Endothelial cell of umbilical vein (primary cell): ENCODE data around the gene RNF4. TPM values are rescaled to one million over a fixed set of nuclear protein-coding genes. Genes with fewer than 3 reads are reported as not detected.

ENCODE experiments used
- BruUV-seq: library from RNA; stranded (reverse); fragments of 400-500 nt; replicated peaks from 2 replicates; lab custom pipeline; 2021; lab: Mats Ljungman, UMichigan
- CTCF ChIA-PET: fragments of 300-600, 350-600 bp; sonication (Branson Sonifier 250); formaldehyde crosslinking; loops from one replicate; lab custom pipeline; 2021; ENCODE audit warnings: antibody characterized with exemption, inconsistent platforms; lab: Charles Lee
- POLR2A ChIA-PET: fragments of 300-600, 350-600 bp; sonication (Branson Sonifier 250); formaldehyde crosslinking; loops from one replicate; lab custom pipeline; 2021; ENCODE audit warnings: antibody characterized with exemption, inconsistent platforms; lab: Charles Lee
- DNase-seq: peaks from one replicate; pipeline ENCODE4 v3.0.0-alpha.2; 2011; ENCODE audit warnings: low read depth, low spot score
- FAIRE-seq: peaks from 2 replicates; lab custom pipeline; 2011; peaks lifted over from hg19 to GRCh38; lab: Jason Lieb, UNC
- H2AFZ ChIP-seq: 2 replicates; pipeline ENCODE4 v1.6.0; 2012; ENCODE audit warnings: low read depth, low read length, control low read depth, inconsistent platforms
- H3K27ac ChIP-seq: 2 replicates; pipeline ENCODE4 v1.5.1; 2011; ENCODE audit warnings: low read depth, mild to moderate bottlenecking, control low read depth, low read length, moderate library complexity; ENCODE audit not compliant: insufficient read depth
- H3K27me3 ChIP-seq, 2 experiments: 2 replicates each; pipeline versions ENCODE4 v1.6.0 to v1.6.1; 2011; ENCODE audit warnings: low read length in 2 of 2, mixed read lengths in 1 of 2; ENCODE audit not compliant: control insufficient read depth in 2 of 2, insufficient read depth in 2 of 2
- H3K36me3 ChIP-seq, 2 experiments: 2 replicates in 1 of 2; 3 replicates in 1 of 2; pipeline ENCODE4 v1.5.1; 2011; ENCODE audit warnings: low read length in 2 of 2, mild to moderate bottlenecking in 1 of 2, moderate library complexity in 1 of 2; ENCODE audit not compliant: control insufficient read depth in 2 of 2, insufficient read depth in 2 of 2; ENCODE audit errors: extremely low read depth in 1 of 2
- H3K4me1 ChIP-seq: 3 replicates; pipeline ENCODE4 v1.5.1; 2011; ENCODE audit warnings: mild to moderate bottlenecking, low read length; ENCODE audit not compliant: control insufficient read depth, insufficient read depth; ENCODE audit errors: extremely low read depth
- H3K4me2 ChIP-seq: 2 replicates; pipeline ENCODE4 v1.6.1; 2011; ENCODE audit warnings: low read length, control low read depth, mixed read lengths; ENCODE audit not compliant: insufficient read depth
- H3K4me3 ChIP-seq, 3 experiments: fragments of 200-600 bp in 1 of 3; sonication (generic), shearing (Covaris generic) in 1 of 3; replicated peaks in 1 of 3; 2 replicates each; pipeline ENCODE4 v1.5.1; 2011 to 2016; ENCODE audit warnings: control low read depth in 3 of 3, low read length in 3 of 3, mild to moderate bottlenecking in 2 of 3, inconsistent platforms in 1 of 3, low read depth in 1 of 3, moderate library complexity in 1 of 3; ENCODE audit not compliant: insufficient read depth in 1 of 3
- H3K79me2 ChIP-seq: 2 replicates; pipeline ENCODE4 v1.6.0; 2012; ENCODE audit warnings: low read length, inconsistent platforms; ENCODE audit not compliant: control insufficient read depth, insufficient read depth
- H3K9ac ChIP-seq: replicated peaks from 2 replicates; pipeline ENCODE3; 2011; ENCODE audit warnings: low read length, control low read depth; ENCODE audit not compliant: insufficient read depth; ENCODE audit errors: extremely low read depth
- H3K9me1 ChIP-seq: replicated peaks from 3 replicates; pipeline ENCODE4 v1.6.0; 2011; ENCODE audit warnings: mild to moderate bottlenecking, low read length; ENCODE audit not compliant: control insufficient read depth, insufficient read depth; ENCODE audit errors: extremely low read depth
- H3K9me3 ChIP-seq: replicated peaks from 2 replicates; pipeline ENCODE4 v1.5.1; 2012; ENCODE audit warnings: low read length, inconsistent platforms; ENCODE audit not compliant: control insufficient read depth, insufficient read depth
- H4K20me1 ChIP-seq: replicated peaks from 2 replicates; pipeline ENCODE3; 2011; ENCODE audit warnings: mild to moderate bottlenecking, low read length; ENCODE audit not compliant: control insufficient read depth, insufficient read depth; ENCODE audit errors: extremely low read depth
- CTCF ChIP-seq, 2 donors: IDR thresholded peaks; 1 replicate in 1 of 2; 2 replicates in 1 of 2; pipeline ENCODE4 v1.5.1; 2011; ENCODE audit warnings: low read length in 2 of 2, mild to moderate bottlenecking in 2 of 2, moderate library complexity in 2 of 2, control low read depth in 1 of 2, inconsistent platforms in 1 of 2, low read depth in 1 of 2; ENCODE audit not compliant: insufficient read depth in 1 of 2; ENCODE audit errors: extremely low read depth in 1 of 2
- EZH2 ChIP-seq: IDR thresholded peaks from 2 replicates; pipeline ENCODE4 v1.6.1; 2012; ENCODE audit warnings: borderline replicate concordance, low read depth, mild to moderate bottlenecking, moderate library complexity, low read length, inconsistent platforms; ENCODE audit not compliant: severe bottlenecking
- FOS ChIP-seq: IDR thresholded peaks from 2 replicates; pipeline ENCODE4 v1.6.1; 2011; ENCODE audit warnings: mild to moderate bottlenecking, low read length, moderate library complexity, borderline replicate concordance; ENCODE audit not compliant: insufficient read depth
- GATA2 ChIP-seq: IDR thresholded peaks from 2 replicates; pipeline ENCODE4 v1.7.0; 2011; ENCODE audit warnings: low read depth, mild to moderate bottlenecking, moderate library complexity, mixed read lengths, low read length; ENCODE audit not compliant: insufficient read length, insufficient read depth
- JUN ChIP-seq: IDR thresholded peaks from 2 replicates; pipeline ENCODE4 v1.6.1; 2011; ENCODE audit warnings: borderline replicate concordance, low read depth; ENCODE audit not compliant: insufficient read length, insufficient read depth
- MAX ChIP-seq: IDR thresholded peaks from 2 replicates; pipeline ENCODE4 v1.6.1; 2011; ENCODE audit not compliant: insufficient read depth, insufficient read length
- MYC ChIP-seq: IDR thresholded peaks from one replicate; pipeline ENCODE4 v1.6.1; 2011; ENCODE audit warnings: mild to moderate bottlenecking, low read depth, low read length
- POLR2A ChIP-seq: IDR thresholded peaks from 2 replicates; pipeline ENCODE4 v1.6.1; 2012; ENCODE audit warnings: low read depth, mild to moderate bottlenecking, control low read depth, low read length
- POLR2AphosphoS5 ChIP-seq: IDR thresholded peaks from 2 replicates; pipeline ENCODE4 v1.6.1; 2012; ENCODE audit warnings: low read depth, mild to moderate bottlenecking, control low read depth, low read length, moderate library complexity; ENCODE audit not compliant: insufficient read depth
- dilution Hi-C: fragments of 300-500 bp; cut with MboI; formaldehyde crosslinking; loops from one replicate; pipeline ENCODE4 v1.15.0; 2019; ENCODE audit warnings: low sequenced_read_pairs; ENCODE audit not compliant: extremely low pct_ligation_motif_present
- intact Hi-C: fragments of 100-400 bp; cut with micrococcal nuclease; formaldehyde crosslinking; loops from one replicate; pipeline ENCODE4 v1.10.0; 2022
- polyA plus RNA-seq, 4 experiments: library from polyadenylated mRNA; depleted of rRNA in 3 of 4; stranded (reverse) in 3 of 4; unstranded in 1 of 4; fragments of >200 nt; gene quantifications; 2 replicates each; pipeline versions ENCODE4 v1.2.1 to v1.2.3, GENCODE V29; 2011 to 2012; ENCODE audit warnings: missing spikeins in 1 of 4
- total RNA-seq: library from RNA; stranded (reverse); gene quantifications from 2 replicates; pipeline ENCODE4 v1.2.3, GENCODE V29; 2021

Gene RNF4
- total and polyA plus RNA-seq, 2 donors (not counting 3 experiments of a cell fraction or from before 2014, with no cell fraction given) = 64.3 to 71.4 TPM

- TF ChIP-seq EZH2 (no peak), GATA2 (no peak), JUN (no peak), CTCF (IDR thresholded peaks at IDR 0.05; ENCODE audit: extremely low read depth in 1 of 2, insufficient read depth in 1 of 2, low read depth in 1 of 2, low read length in 2 of 2) (no peak), FOS (no peak), MAX (no peak), POLR2AphosphoS5 (no peak), MYC (no peak), POLR2A (no peak)
- Histone ChIP-seq H3K4me3 (no peak overlapping the region), H3K9me3 (no peaks in the 10 kb centered on the region), H3K79me2 (no peaks in the 10 kb centered on the region), H3K27ac (no peak overlapping the region), H4K20me1 (no peaks in the 10 kb centered on the region), H3K36me3 (no peaks in the 10 kb centered on the region), H3K4me1 (no peaks in the 10 kb centered on the region), H2AFZ (no peak overlapping the region), H3K9me1 (no peaks in the 10 kb centered on the region), H3K4me2 (no peak overlapping the region), H3K9ac (no peak overlapping the region), H3K27me3 (no peaks in the 10 kb centered on the region)
- ChIA-PET POLR2A (no interaction called here), CTCF (no interaction called here)
- no TSS peak for BruUV-seq
- intact Hi-C loops = no loop called here
- dilution Hi-C loops = no loop called here
- DNase-seq (no peak), FAIRE-seq (no peak)
Measured at GRCh38 chr4:2526559-2526958, 57.7 kb downstream of the RNF4 start.
